CD8-positive, alpha-beta memory T cell (primary cell): Measurements from ENCODE around the gene IQSEC2. TPM values are rescaled to one million over a fixed set of nuclear protein-coding genes. Genes with fewer than 3 reads are reported as not detected.
A peak's percentile ranks its signal among the peaks of the same experiment; 100 is the strongest.

ENCODE experiments used
- CTCF ChIA-PET: fragments of 350-600 bp; sonication (Branson Sonifier 250); formaldehyde crosslinking; loops from one replicate; lab custom pipeline; 2021; ENCODE audit warnings: antibody characterized with exemption; lab: Charles Lee
- POLR2A ChIA-PET: fragments of 350-600 bp; sonication (Branson Sonifier 250); formaldehyde crosslinking; loops from one replicate; lab custom pipeline; 2021; ENCODE audit warnings: antibody characterized with exemption; lab: Charles Lee
- DNase-seq, 5 donors: peaks; one replicate each; pipeline versions ENCODE4 v3.0.0 to v3.0.0-alpha.2; 2020 to 2022; ENCODE audit warnings: mixed read lengths in 1 of 5
- H3K27ac ChIP-seq: one replicate; pipeline ENCODE4 v1.7.0; 2013; ENCODE audit warnings: low read depth, mild to moderate bottlenecking, low read length, moderate library complexity
- H3K27me3 ChIP-seq: 2 replicates; pipeline ENCODE4 v1.7.0; 2013; ENCODE audit warnings: low read length, mild to moderate bottlenecking; ENCODE audit not compliant: insufficient read depth, poor library complexity, severe bottlenecking
- H3K36me3 ChIP-seq: 2 replicates; pipeline ENCODE4 v1.7.0; 2013; ENCODE audit warnings: mild to moderate bottlenecking, low read length, moderate library complexity; ENCODE audit not compliant: insufficient read depth
- H3K4me1 ChIP-seq: 2 replicates; pipeline ENCODE4 v1.7.0; 2013; ENCODE audit warnings: mild to moderate bottlenecking, low read length, moderate library complexity; ENCODE audit not compliant: insufficient read depth
- H3K4me3 ChIP-seq: 2 replicates; pipeline ENCODE4 v1.7.0; 2013; ENCODE audit warnings: mild to moderate bottlenecking, low read length
- H3K9me3 ChIP-seq: 2 replicates; pipeline ENCODE4 v1.7.0; 2013; ENCODE audit warnings: mild to moderate bottlenecking, low read length
- H3K27ac Mint-ChIP-seq, 8 donors: one replicate each; pipeline ENCODE4 v1.8.0; 2020 to 2021; ENCODE audit warnings: mixed read lengths in 8 of 8, mild to moderate bottlenecking in 6 of 8, inconsistent platforms in 3 of 8, moderate library complexity in 3 of 8
- H3K27me3 Mint-ChIP-seq, 2 donors: one replicate each; pipeline ENCODE4 v1.8.0; 2020 to 2021; ENCODE audit warnings: mixed read lengths in 2 of 2, mild to moderate bottlenecking in 1 of 2, moderate library complexity in 1 of 2
- H3K36me3 Mint-ChIP-seq, 3 donors: one replicate each; pipeline ENCODE4 v1.8.0; 2020 to 2021; ENCODE audit warnings: mixed read lengths in 3 of 3, inconsistent platforms in 1 of 3, mild to moderate bottlenecking in 1 of 3
- H3K4me1 Mint-ChIP-seq, 3 donors: one replicate each; pipeline ENCODE4 v1.8.0; 2020 to 2021; ENCODE audit warnings: mixed read lengths in 3 of 3, inconsistent platforms in 1 of 3, mild to moderate bottlenecking in 1 of 3
- H3K4me3 Mint-ChIP-seq, 7 donors: one replicate each; pipeline ENCODE4 v1.8.0; 2020 to 2021; ENCODE audit warnings: mixed read lengths in 7 of 7, mild to moderate bottlenecking in 6 of 7, moderate library complexity in 4 of 7, inconsistent platforms in 2 of 7
- H3K9me3 Mint-ChIP-seq, 5 donors: one replicate each; pipeline ENCODE4 v1.8.0; 2020 to 2022; ENCODE audit warnings: mixed read lengths in 5 of 5, mild to moderate bottlenecking in 3 of 5, moderate library complexity in 2 of 5, inconsistent platforms in 1 of 5
- polyA plus RNA-seq: library from polyadenylated mRNA; unstranded; fragments of 300-500 nt; fragmentation: Illumina TruSeq; gene quantifications from one replicate; pipeline ENCODE4 v1.2.3, GENCODE V29; 2021
- total RNA-seq, 2 experiments: library from RNA; stranded (reverse); gene quantifications; one replicate each; pipeline ENCODE4 v1.2.3, GENCODE V29; 2021

The IQSEC2 gene
- total and polyA plus RNA-seq, 3 experiments from 2014 or later: 0.29 to 0.96 (median 0.35) TPM

DNA sequence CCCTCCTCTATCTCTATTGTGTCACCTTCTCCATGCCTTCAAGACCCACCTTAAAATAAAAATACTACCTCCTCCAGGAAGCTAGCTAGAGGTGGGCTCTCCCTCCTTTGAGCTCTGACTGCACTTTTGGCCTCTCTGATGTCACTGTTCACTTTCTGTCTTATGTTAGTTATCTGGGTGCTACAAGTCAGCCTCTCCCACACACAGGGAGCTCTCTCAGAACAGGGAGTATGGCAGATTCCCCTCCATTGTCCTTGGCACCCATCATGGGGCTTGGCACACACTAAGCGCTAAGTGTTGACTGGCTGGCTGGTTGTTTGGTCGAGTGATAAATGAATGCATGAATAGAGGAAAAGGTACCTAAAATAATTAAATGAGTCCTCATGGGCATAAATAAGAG is 35.2 kb downstream of the IQSEC2 start:
- no peaks in the 10 kb centered on the region for H3K4me1 ChIP-seq
- no peaks in the 10 kb centered on the region for H3K27me3 ChIP-seq
- Mint-ChIP-seq H3K4me3 (no peak overlapping the region), H3K9me3 (no peaks in the 10 kb centered on the region), H3K36me3 (no peaks in the 10 kb centered on the region), H3K27ac (no peak overlapping the region), H3K27me3 (peaks cover 0 to 3% of the 10 kb centered on the region in 2 donors), H3K4me1 (no peaks in the 10 kb centered on the region)
- no peaks in the 10 kb centered on the region for H3K36me3 ChIP-seq
- POLR2A ChIA-PET: no interaction called here
- H3K27ac ChIP-seq: no peak overlapping the region
- CTCF ChIA-PET: interaction anchor here (0.6 kb wide), 1 partner anchor 55 kb away, joined by 3 read pairs; no protein-coding TSS in a partner anchor
- H3K4me3 ChIP-seq: no peak overlapping the region
- DNase-seq: no peak
- H3K9me3 ChIP-seq: no peaks in the 10 kb centered on the region

DNA sequence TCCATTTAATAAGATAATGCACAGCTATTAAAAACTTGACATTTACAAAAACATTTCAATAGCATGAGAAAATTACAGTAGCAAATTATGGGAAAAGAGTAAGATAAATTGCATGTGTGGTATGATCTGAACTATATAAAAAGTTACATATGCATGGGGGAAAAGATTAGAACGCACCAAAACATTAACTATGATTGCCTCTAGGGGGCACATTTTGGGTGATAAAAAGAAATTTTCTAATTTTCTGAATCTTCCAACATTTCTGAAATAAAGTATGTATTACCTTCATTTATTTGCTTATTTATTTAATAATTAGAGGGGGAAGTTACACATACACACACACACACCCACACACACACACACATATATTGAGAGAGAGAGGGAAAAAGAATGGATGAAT is 36.8 kb downstream of the IQSEC2 start:
- Mint-ChIP-seq H3K4me1 (no peaks in the 10 kb centered on the region), H3K27me3 (peaks cover 0 to 3% of the 10 kb centered on the region in 2 donors), H3K36me3 (no peaks in the 10 kb centered on the region), H3K9me3 (no peaks in the 10 kb centered on the region), H3K4me3 (no peak overlapping the region), H3K27ac (peak overlapping the region in 1 of 8 donors; percentile 59)
- Histone ChIP-seq H3K4me3 (no peak overlapping the region), H3K36me3 (no peaks in the 10 kb centered on the region), H3K27ac (no peak overlapping the region), H3K27me3 (no peaks in the 10 kb centered on the region), H3K9me3 (no peaks in the 10 kb centered on the region), H3K4me1 (no peaks in the 10 kb centered on the region)
- POLR2A ChIA-PET: interaction anchor here (0.7 kb wide), 1 partner anchor 40 kb away, joined by 4 read pairs; no protein-coding TSS in a partner anchor
- no peak for DNase-seq
- CTCF ChIA-PET: interaction anchor here (0.7 kb wide), 1 partner anchor 1678 kb away, joined by 3 read pairs; no protein-coding TSS in a partner anchor

DNA sequence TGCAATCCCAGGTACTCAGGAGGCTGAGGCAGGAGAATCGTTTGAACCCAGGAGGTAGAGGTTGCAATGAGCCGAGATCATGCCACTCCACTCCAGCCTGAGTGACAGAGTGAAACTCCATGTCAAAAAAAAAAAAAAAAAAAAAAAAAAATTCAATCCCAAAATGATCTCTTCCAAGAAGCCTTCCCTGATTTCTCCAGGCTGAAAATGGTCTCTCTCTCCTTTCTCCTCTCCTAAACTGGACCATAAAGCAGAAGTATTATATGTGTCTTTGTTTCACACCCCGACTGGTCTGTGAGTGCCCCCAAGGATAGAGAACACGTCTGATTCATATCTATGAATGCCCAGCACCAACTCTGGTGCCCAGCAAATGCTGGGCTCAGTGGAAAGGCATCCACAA is 39.1 kb downstream of the IQSEC2 start:
- no peaks in the 10 kb centered on the region for H3K4me1 ChIP-seq
- no peaks in the 10 kb centered on the region for H3K27me3 ChIP-seq
- no peak for DNase-seq
- no peaks in the 10 kb centered on the region for H3K36me3 ChIP-seq
- Mint-ChIP-seq H3K4me3 (no peak overlapping the region), H3K36me3 (no peaks in the 10 kb centered on the region), H3K9me3 (no peaks in the 10 kb centered on the region), H3K4me1 (no peaks in the 10 kb centered on the region), H3K27ac (no peak overlapping the region), H3K27me3 (peaks cover 0 to 3% of the 10 kb centered on the region in 2 donors)
- H3K27ac ChIP-seq: no peak overlapping the region
- H3K4me3 ChIP-seq: no peak overlapping the region
- CTCF ChIA-PET: no interaction called here
- H3K9me3 ChIP-seq: no peaks in the 10 kb centered on the region
- POLR2A ChIA-PET: no interaction called here

DNA sequence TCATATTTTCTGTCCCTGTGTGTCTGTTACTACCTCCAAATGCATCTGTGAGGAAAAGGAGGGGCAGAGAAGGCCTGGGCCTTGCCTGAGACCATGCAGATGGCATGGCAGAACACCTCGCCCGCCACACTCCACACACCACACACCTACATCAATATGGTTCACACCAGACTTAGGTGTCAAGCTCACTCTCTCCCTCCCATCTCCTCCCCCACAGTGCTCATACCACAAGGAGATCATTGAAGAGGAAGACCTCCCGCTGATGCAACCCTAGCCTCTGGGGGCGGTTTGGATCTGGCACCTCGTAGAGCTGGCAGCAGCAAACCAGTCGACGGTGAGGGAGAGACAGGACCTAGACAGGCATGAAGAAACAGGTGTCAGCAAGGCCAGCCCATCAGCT is 39.8 kb downstream of the IQSEC2 start:
- Histone ChIP-seq H3K27me3 (no peaks in the 10 kb centered on the region), H3K4me3 (no peak overlapping the region), H3K36me3 (no peaks in the 10 kb centered on the region), H3K9me3 (no peaks in the 10 kb centered on the region), H3K4me1 (no peaks in the 10 kb centered on the region), H3K27ac (no peak overlapping the region)
- no peak overlapping the region for H3K27ac Mint-ChIP-seq
- H3K9me3 Mint-ChIP-seq: no peaks in the 10 kb centered on the region
- ChIA-PET POLR2A (no interaction called here), CTCF (no interaction called here)
- DNase-seq: no peak
- peaks cover 0 to 6% of the 10 kb centered on the region in 2 donors for H3K27me3 Mint-ChIP-seq
- H3K36me3 Mint-ChIP-seq: no peaks in the 10 kb centered on the region
- H3K4me3 Mint-ChIP-seq: no peak overlapping the region
- no peaks in the 10 kb centered on the region for H3K4me1 Mint-ChIP-seq

DNA sequence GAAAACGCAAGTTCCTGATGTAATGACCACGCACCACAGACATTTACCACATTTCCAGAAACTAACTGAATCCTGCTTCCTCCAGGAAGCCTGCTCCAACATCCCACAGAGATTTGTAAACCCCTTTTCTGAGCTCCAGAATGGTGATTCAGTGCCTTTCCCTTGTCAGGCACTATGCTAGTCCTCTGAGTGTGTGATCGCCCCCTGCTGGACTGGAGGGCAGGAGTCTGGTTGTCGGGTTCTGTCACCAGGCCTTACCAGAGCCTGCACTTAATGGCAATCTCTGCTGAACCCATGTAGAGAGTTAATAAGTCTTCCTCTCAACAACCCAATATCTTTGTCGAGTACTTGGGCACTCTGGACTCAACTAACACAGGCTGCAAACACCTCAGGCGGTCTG is 41.9 kb downstream of the IQSEC2 start:
- Mint-ChIP-seq H3K27me3 (peaks cover 0 to 2% of the 10 kb centered on the region in 2 donors), H3K4me1 (no peaks in the 10 kb centered on the region), H3K36me3 (no peaks in the 10 kb centered on the region), H3K9me3 (no peaks in the 10 kb centered on the region), H3K27ac (no peak overlapping the region), H3K4me3 (no peak overlapping the region)
- no peak for DNase-seq
- Histone ChIP-seq H3K27ac (no peak overlapping the region), H3K4me1 (no peaks in the 10 kb centered on the region), H3K4me3 (no peak overlapping the region), H3K27me3 (no peaks in the 10 kb centered on the region), H3K9me3 (no peaks in the 10 kb centered on the region), H3K36me3 (no peaks in the 10 kb centered on the region)
- CTCF ChIA-PET: no interaction called here
- POLR2A ChIA-PET: no interaction called here

DNA sequence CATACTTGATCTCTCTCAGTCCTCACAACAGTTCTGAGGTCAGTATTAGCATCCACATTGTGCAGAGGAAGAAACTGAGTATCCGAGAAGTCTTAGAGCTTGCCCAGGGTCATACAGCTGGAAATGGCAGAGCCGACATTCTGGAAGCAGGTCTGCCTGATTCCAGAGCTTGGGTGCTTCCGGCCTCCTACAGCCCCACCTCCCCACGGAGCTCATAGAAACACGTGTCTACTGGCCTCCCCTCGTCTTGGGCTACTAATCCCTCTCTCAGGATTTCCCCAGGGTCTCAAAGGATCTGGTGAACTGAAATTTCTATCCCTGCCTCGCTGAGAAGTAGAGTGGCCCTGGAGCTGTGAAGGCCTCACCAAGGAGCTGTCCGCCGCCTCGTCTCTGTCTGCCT is 44.3 kb downstream of the IQSEC2 start:
- no peaks in the 10 kb centered on the region for H3K4me1 ChIP-seq
- H3K27me3 Mint-ChIP-seq: peaks cover 0 to 2% of the 10 kb centered on the region in 2 donors
- no peak overlapping the region for H3K27ac ChIP-seq
- no peaks in the 10 kb centered on the region for H3K36me3 Mint-ChIP-seq
- CTCF ChIA-PET: no interaction called here
- H3K4me3 ChIP-seq: no peak overlapping the region
- H3K9me3 Mint-ChIP-seq: no peaks in the 10 kb centered on the region
- no peaks in the 10 kb centered on the region for H3K9me3 ChIP-seq
- no peaks in the 10 kb centered on the region for H3K27me3 ChIP-seq
- H3K4me1 Mint-ChIP-seq: no peaks in the 10 kb centered on the region
- no peak for DNase-seq
- no peak overlapping the region for H3K4me3 Mint-ChIP-seq
- no peak overlapping the region for H3K27ac Mint-ChIP-seq
- POLR2A ChIA-PET: no interaction called here
- H3K36me3 ChIP-seq: no peaks in the 10 kb centered on the region

DNA sequence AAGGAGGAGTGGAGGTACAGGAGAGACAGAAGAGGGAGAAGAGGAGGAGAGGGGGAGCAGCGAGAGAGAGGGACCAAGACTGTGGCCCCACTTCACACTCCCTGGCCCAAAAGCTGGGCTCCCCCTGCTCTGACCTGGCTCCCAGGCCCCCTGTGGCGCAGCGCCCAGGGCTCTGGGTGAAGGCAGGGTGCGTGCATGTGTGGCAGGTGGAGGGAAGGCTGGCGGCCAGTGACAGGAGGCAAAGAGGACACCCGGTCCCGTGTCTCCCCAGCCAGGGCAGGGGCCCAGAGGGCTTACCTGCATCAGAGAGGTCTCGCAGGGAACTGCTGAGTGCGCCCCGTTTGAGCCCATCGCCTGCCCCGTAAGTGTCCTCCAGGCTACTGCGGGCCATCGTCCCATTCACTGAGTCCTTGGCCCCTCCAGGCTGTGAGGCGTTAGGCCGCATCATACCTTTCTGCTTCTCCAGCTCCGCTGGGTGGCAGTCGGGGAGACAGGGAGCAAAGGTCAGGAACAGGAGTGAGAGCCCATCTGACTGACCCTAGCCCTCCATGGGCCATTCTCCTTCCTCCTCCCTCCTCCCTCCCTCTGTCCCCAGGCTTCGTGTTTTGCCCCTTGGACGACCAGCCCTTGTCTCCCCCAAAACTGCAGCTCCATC is 45.2 kb downstream of the IQSEC2 start:
- Histone ChIP-seq H3K27ac (no peak overlapping the region), H3K27me3 (no peaks in the 10 kb centered on the region), H3K9me3 (no peaks in the 10 kb centered on the region), H3K4me1 (no peaks in the 10 kb centered on the region), H3K36me3 (no peaks in the 10 kb centered on the region), H3K4me3 (no peak overlapping the region)
- ChIA-PET POLR2A (no interaction called here), CTCF (no interaction called here)
- Mint-ChIP-seq H3K27ac (no peak overlapping the region), H3K4me1 (no peaks in the 10 kb centered on the region), H3K9me3 (no peaks in the 10 kb centered on the region), H3K36me3 (no peaks in the 10 kb centered on the region), H3K4me3 (no peak overlapping the region), H3K27me3 (peaks cover 0 to 8% of the 10 kb centered on the region in 2 donors)
- no peak for DNase-seq

DNA sequence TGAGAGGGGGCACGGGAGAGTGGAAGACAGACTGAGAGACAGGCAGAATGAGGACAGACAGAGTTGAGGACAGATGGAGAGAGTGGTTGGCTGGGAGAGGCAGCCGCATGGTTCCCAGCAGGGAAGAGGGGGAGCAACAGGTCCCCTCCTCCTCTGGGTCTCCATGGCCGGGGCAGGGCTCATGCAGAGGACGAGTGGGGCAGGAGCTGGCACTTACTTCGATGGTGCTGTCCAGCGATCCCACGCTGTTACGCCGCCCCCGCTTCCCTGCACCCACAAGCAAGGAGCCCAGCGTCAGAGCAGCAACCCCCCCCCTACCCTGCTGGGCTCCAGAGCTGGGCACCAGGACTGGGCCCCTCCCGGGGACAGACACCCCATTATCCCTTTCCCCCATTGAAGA is 45.8 kb downstream of the IQSEC2 start:
- no peak overlapping the region for H3K27ac Mint-ChIP-seq
- H3K36me3 ChIP-seq: no peaks in the 10 kb centered on the region
- no peak overlapping the region for H3K27ac ChIP-seq
- no peaks in the 10 kb centered on the region for H3K36me3 Mint-ChIP-seq
- peaks cover 5 to 10% of the 10 kb centered on the region in 2 donors for H3K27me3 Mint-ChIP-seq
- H3K4me1 Mint-ChIP-seq: no peaks in the 10 kb centered on the region
- ChIA-PET POLR2A (no interaction called here), CTCF (no interaction called here)
- no peak for DNase-seq
- no peaks in the 10 kb centered on the region for H3K9me3 ChIP-seq
- H3K27me3 ChIP-seq: no peaks in the 10 kb centered on the region
- no peaks in the 10 kb centered on the region for H3K4me1 ChIP-seq
- H3K9me3 Mint-ChIP-seq: no peaks in the 10 kb centered on the region
- H3K4me3 Mint-ChIP-seq: no peak overlapping the region
- H3K4me3 ChIP-seq: no peak overlapping the region
